Transverse colon (tissue), 4 donors: Measurements from ENCODE around the gene LEUTX. TPM values are rescaled to one million over a fixed set of nuclear protein-coding genes. Genes with fewer than 3 reads are reported as not detected.

Source experiments
- DNase-seq: peaks from one replicate; pipeline ENCODE4 v3.0.0-alpha.2; 2019
- H3K27ac ChIP-seq, 4 donors: fragments of 200-600 bp; sonication (generic); 2 replicates each; pipeline ENCODE4 v1.5.1; 2016 to 2018; ENCODE audit warnings: inconsistent platforms in 4 of 4
- H3K27me3 ChIP-seq: fragments of 200-600 bp; sonication (generic); 2 replicates; pipeline ENCODE4 v1.5.1; 2017; ENCODE audit warnings: inconsistent platforms
- H3K36me3 ChIP-seq, 4 donors: fragments of 200-600 bp; sonication (generic); 2 replicates each; pipeline ENCODE4 v1.5.1; 2017 to 2019; ENCODE audit warnings: inconsistent platforms in 4 of 4
- H3K4me1 ChIP-seq, 4 donors: fragments of 200-600 bp; sonication (generic); 2 replicates each; pipeline ENCODE4 v1.5.1; 2017 to 2020; ENCODE audit warnings: inconsistent platforms in 4 of 4
- H3K4me3 ChIP-seq, 4 donors: fragments of 200-600 bp; sonication (generic); 1 replicate in 1 of 4; 2 replicates in 3 of 4; pipeline versions ENCODE4 v1.5.1 to v1.6.1; 2017 to 2019; ENCODE audit warnings: inconsistent platforms in 4 of 4
- H3K9me3 ChIP-seq, 2 donors: fragments of 200-600 bp; sonication (generic); 2 replicates each; pipeline ENCODE4 v1.5.1; 2017 to 2019; ENCODE audit warnings: inconsistent platforms in 2 of 2
- EP300 ChIP-seq: sonication (generic); formaldehyde crosslinking; IDR thresholded peaks from one replicate; pipeline ENCODE4 v1.6.1; 2017; ENCODE audit warnings: antibody characterized with exemption, low read depth
- POLR2A ChIP-seq: fragments of 450-650 bp; IDR thresholded peaks from one replicate; pipeline ENCODE4 v1.6.1; 2016; ENCODE audit warnings: antibody characterized with exemption, mild to moderate bottlenecking, moderate library complexity
- POLR2AphosphoS5 ChIP-seq, 3 donors: sonication (generic); formaldehyde crosslinking; IDR thresholded peaks; one replicate each; pipeline ENCODE4 v1.6.1; 2016; ENCODE audit warnings: antibody characterized with exemption in 3 of 3
- WGBS, 2 donors: methylation state at CpG; one replicate each; pipeline ENCODE4 v1.1.5; 2018; ENCODE audit warnings: low coverage in 1 of 2; 5-methylcytosine and 5-hydroxymethylcytosine counted together
- in situ Hi-C, 4 donors: fragments of 200-750 bp; cut with MboI; loops; one replicate each; pipeline versions ENCODE4 v1.15.0 to v1.15.1; 2017; ENCODE audit warnings: low sequenced_read_pairs in 3 of 4, low pct_ligation_motif_present in 1 of 4, low pct_unique_long_range_greater_than_20kb in 1 of 4
- intact Hi-C: fragments of 100-400 bp; cut with DNase I; formaldehyde crosslinking; loops from one replicate; pipeline ENCODE4 v1.15.1; 2023; ENCODE audit warnings: low total_unique reads
- total RNA-seq, 4 donors: library from RNA; depleted of rRNA; stranded (reverse); fragments of >200 nt; gene quantifications; one replicate each; pipeline ENCODE4 v1.1.0, GENCODE V29; 2016
- TF ChIP-seq, protein P1 (sequence below), 5 experiments: fragments of 200-600 bp in 3 of 5; fragments of 450-650 bp in 2 of 5; sonication (generic) in 3 of 5; IDR thresholded peaks; 1 replicate in 2 of 5; 2 replicates in 3 of 5; pipeline ENCODE4 v1.5.1; 2016 to 2017; ENCODE audit warnings: antibody characterized with exemption in 5 of 5, inconsistent platforms in 3 of 5, mild to moderate bottlenecking in 2 of 5, moderate library complexity in 1 of 5

LEUTX gene
- total RNA-seq, 4 donors from 2014 or later = not detected

DNA sequence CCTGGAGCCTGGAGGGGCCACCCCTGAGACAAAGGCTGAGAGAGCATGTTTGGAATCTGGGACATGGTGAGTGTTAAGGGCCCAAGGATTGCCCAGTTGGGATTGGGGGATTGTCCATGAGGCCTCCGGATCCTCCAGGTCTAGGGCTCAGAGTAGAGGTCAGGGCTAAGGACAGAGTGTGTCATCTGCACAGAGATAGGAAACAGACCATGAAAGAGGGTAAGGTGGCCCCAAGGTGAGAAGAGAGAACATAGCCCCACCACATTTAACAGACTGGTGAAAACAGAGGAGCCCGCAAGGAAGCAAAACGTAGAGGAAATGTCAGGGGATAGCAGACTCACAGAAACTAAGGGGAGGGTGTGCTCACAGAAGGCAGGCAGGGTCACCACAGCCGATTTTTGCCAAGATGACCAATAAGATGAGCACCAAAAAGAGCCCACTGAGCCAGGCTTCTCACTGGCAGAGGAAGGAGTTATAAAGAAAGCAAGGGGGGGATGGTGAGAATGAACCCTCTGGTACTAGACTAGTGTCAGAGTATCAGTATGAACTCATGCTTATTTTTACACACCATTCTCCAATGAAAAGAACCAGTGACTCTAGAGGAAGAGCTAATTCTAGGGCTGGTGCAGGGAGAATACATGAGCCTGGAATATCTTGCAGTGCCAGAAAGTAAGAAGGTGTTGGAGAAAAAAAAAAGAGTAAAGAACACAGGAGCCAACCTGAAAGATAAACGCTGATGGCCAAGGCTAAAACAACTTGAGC is 37.8 kb downstream of the LEUTX start:
- no peak overlapping the region for H3K4me3 ChIP-seq
- no peak overlapping the region for H3K27ac ChIP-seq
- in situ Hi-C loops = no loop called here
- H3K27me3 ChIP-seq = no peaks in the 10 kb centered on the region
- H3K36me3 ChIP-seq = no peaks in the 10 kb centered on the region
- TF ChIP-seq, protein P1, sequence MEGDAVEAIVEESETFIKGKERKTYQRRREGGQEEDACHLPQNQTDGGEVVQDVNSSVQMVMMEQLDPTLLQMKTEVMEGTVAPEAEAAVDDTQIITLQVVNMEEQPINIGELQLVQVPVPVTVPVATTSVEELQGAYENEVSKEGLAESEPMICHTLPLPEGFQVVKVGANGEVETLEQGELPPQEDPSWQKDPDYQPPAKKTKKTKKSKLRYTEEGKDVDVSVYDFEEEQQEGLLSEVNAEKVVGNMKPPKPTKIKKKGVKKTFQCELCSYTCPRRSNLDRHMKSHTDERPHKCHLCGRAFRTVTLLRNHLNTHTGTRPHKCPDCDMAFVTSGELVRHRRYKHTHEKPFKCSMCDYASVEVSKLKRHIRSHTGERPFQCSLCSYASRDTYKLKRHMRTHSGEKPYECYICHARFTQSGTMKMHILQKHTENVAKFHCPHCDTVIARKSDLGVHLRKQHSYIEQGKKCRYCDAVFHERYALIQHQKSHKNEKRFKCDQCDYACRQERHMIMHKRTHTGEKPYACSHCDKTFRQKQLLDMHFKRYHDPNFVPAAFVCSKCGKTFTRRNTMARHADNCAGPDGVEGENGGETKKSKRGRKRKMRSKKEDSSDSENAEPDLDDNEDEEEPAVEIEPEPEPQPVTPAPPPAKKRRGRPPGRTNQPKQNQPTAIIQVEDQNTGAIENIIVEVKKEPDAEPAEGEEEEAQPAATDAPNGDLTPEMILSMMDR (IDR thresholded peaks at IDR 0.05) = no peak
- TF ChIP-seq POLR2AphosphoS5 (IDR thresholded peaks at IDR 0.05) (no peak), POLR2A (no peak)
- H3K4me1 ChIP-seq = no peaks in the 10 kb centered on the region
- intact Hi-C loops = no loop called here
- DNase-seq = no peak
- WGBS, 2 donors = 85 to 89% methylated on average over 4 to 5 of the region's 5 CpGs
- no peaks in the 10 kb centered on the region for H3K9me3 ChIP-seq

DNA sequence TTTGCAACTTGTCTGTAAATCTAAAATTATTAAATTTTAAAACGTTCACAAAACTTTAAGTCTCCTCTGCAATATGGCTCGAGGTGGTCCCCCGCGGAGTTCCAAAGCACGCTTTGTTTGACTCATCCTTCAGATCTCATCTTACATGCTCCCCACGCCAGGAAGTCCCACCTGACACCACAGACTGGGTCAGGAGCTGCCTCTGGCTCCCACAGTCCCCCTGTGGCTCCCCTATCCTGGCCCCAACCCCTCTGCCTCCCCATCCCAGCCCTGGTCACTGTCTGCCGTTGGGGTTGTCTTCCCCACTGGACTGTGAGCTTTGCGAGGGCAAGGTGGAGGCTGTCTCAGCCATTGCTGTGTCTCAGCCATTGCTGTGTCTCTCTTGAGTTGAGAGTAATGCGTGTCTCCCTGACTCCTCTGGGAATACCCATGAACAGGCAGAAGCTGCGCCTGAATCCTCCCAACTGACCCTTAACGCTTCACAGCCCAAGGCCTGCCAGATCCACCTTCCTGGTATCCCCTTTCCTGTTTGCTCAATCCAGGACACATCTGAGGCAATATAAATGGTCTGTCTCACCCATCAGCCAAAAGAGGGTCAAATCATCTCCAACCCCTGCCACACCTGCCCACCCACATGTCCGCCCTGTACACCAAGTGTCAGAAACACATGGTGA is 39.4 kb downstream of the LEUTX start:
- no peak for DNase-seq
- WGBS, 2 donors = 85 to 90% methylated on average over 6 to 12 of the region's 12 CpGs
- Histone ChIP-seq H3K9me3 (no peaks in the 10 kb centered on the region), H3K4me1 (no peaks in the 10 kb centered on the region), H3K27ac (no peak overlapping the region), H3K27me3 (no peaks in the 10 kb centered on the region), H3K4me3 (no peak overlapping the region), H3K36me3 (no peaks in the 10 kb centered on the region)
- intact Hi-C loops = no loop called here
- TF ChIP-seq EP300 (no peak), POLR2AphosphoS5 (IDR thresholded peaks at IDR 0.05) (no peak), POLR2A (no peak)
- TF ChIP-seq, protein P1 (IDR thresholded peaks at IDR 0.05) = no peak
- in situ Hi-C loops = no loop called here

DNA sequence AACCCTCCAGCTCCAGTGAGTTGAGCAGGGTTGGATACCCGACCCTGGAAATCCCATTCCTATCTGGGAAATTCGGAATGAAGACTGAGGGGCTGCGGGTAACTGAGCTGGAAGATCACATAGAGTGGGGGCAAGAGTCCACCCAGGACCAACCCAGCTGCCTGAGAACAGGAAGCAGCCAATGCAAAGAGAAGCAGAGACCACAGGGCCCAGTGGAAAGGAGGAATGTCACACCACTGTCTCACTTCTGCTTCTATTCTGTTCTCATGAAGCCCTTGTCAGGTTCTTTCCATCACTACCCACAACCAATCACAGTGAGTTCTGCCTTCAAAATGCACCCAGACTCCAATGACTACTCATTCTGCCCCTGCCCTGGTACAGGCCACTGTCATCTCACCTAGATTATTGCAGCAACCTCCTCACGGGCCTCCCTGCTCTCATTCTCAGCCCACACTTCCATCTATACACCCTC is 40.0 kb downstream of the LEUTX start:
- no peaks in the 10 kb centered on the region for H3K36me3 ChIP-seq
- intact Hi-C loops (no loop called here), in situ Hi-C loops (no loop called here)
- 91% methylated on average over 4 of the region's 4 CpGs; no CpG with 5 or more reads in 1 of the 2 donors for WGBS, 2 donors
- H3K27me3 ChIP-seq = no peaks in the 10 kb centered on the region
- peaks cover 2 to 5% (median 2%) of the 10 kb centered on the region in 4 donors for H3K4me1 ChIP-seq
- no peak overlapping the region for H3K4me3 ChIP-seq
- TF ChIP-seq POLR2A (no peak), EP300 (no peak), POLR2AphosphoS5 (IDR thresholded peaks at IDR 0.05) (no peak)
- TF ChIP-seq, protein P1 (IDR thresholded peaks at IDR 0.05) = no peak
- H3K9me3 ChIP-seq = no peaks in the 10 kb centered on the region
- H3K27ac ChIP-seq = no peak overlapping the region
- DNase-seq = no peak

DNA sequence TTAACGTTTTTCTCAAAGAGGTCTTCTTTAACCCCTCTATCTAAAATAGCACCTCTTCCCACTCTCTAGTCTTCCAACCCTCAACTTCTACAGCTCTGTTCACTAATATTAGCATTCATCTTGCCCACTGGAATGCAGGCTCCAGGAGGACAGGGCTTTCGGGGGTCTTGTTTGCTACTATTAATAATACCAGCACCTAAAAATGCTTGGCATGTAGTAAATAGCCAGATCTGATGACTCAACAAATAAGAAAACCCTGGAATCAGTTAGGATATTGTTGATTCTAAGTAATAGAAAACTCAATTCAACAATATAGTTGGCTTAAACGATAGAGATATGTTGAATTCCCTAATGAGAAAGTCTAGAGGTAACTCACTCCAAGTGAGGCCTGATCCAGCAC is 41.1 kb downstream of the LEUTX start:
- in situ Hi-C loops (no loop called here), intact Hi-C loops (no loop called here)
- peaks cover 5 to 10% (median 8%) of the 10 kb centered on the region in 4 donors for H3K4me1 ChIP-seq
- no peak overlapping the region for H3K27ac ChIP-seq
- TF ChIP-seq, protein P1 (IDR thresholded peaks at IDR 0.05) = no peak
- TF ChIP-seq POLR2AphosphoS5 (IDR thresholded peaks at IDR 0.05) (no peak), POLR2A (no peak), EP300 (no peak)
- WGBS, 2 donors = 82 to 89% methylated on average over 2 to 3 of the region's 3 CpGs
- H3K4me3 ChIP-seq = no peak overlapping the region
- no peaks in the 10 kb centered on the region for H3K9me3 ChIP-seq
- H3K36me3 ChIP-seq = no peaks in the 10 kb centered on the region
- DNase-seq = no peak
- no peaks in the 10 kb centered on the region for H3K27me3 ChIP-seq
